Gastrocnemius medialis (tissue), 4 donors: ENCODE measurements around the gene RPP30.
A peak's percentile ranks its signal among the peaks of the same experiment; 100 is the strongest.

Experiments
- POLR2A ChIP-seq, 2 donors: fragments of 450-650 bp; IDR thresholded peaks; one replicate each; pipeline ENCODE4 v1.6.1; 2017; ENCODE audit warnings: antibody characterized with exemption in 2 of 2, mild to moderate bottlenecking in 2 of 2, moderate library complexity in 2 of 2
- TF ChIP-seq, protein P1 (sequence below), 5 experiments: fragments of 450-650 bp in 3 of 5; fragments of 200-600 bp in 2 of 5; sonication (generic) in 2 of 5; IDR thresholded peaks in 4 of 5; conservative IDR thresholded peaks in 1 of 5; 1 replicate in 4 of 5; 2 replicates in 1 of 5; pipeline ENCODE4 v1.5.1; 2016 to 2019; ENCODE audit warnings: antibody characterized with exemption in 5 of 5, mild to moderate bottlenecking in 3 of 5, moderate library complexity in 3 of 5

DNA sequence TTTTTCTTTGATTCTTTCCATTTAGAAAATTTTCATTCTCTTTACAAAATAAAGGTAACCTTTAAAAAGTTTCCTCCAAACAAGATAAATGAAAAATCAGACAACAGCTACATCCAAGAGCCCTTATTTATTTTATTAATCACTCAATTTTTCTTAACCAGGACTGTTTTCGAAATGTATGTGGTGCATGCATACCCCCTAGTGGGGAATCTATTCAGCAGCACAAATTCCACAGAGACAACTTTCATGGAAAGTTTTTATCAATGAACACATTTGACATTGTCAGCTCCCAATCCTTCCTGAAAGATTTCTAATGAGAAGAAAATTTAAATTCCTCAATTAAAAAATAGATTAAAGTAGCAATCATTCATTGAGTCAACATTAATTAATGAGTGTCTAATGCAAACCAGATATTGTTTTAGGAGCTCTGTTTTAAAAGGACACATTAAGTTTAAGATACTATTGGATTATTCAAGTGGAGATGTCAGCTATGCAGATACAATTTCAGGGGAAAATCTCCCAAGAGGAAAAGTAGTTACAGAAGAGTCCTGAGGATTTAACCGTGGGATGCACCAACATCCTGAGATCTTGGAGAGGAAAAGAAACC is 8.8 kb upstream of the RPP30 start:
- TF ChIP-seq POLR2A (IDR thresholded peaks at IDR 0.05): no peak
- TF ChIP-seq, protein P1, sequence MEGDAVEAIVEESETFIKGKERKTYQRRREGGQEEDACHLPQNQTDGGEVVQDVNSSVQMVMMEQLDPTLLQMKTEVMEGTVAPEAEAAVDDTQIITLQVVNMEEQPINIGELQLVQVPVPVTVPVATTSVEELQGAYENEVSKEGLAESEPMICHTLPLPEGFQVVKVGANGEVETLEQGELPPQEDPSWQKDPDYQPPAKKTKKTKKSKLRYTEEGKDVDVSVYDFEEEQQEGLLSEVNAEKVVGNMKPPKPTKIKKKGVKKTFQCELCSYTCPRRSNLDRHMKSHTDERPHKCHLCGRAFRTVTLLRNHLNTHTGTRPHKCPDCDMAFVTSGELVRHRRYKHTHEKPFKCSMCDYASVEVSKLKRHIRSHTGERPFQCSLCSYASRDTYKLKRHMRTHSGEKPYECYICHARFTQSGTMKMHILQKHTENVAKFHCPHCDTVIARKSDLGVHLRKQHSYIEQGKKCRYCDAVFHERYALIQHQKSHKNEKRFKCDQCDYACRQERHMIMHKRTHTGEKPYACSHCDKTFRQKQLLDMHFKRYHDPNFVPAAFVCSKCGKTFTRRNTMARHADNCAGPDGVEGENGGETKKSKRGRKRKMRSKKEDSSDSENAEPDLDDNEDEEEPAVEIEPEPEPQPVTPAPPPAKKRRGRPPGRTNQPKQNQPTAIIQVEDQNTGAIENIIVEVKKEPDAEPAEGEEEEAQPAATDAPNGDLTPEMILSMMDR (IDR thresholded peaks at IDR 0.05 in 4 of 5, conservative IDR thresholded peaks at IDR 0.05 in 1 of 5): peak in 3 of 5 experiments; percentile 28 to 52 (median 41)
